CD1c-positive myeloid dendritic cell (primary cell): Measurements from ENCODE around the gene HDAC4.

Source experiments
- DNase-seq: peaks from one replicate; pipeline ENCODE4 v3.0.0-alpha.2; 2016; ENCODE audit errors: extremely low spot score

Gene HDAC4

GRCh38 chr2:239383759-239384156, 17.1 kb downstream of the HDAC4 start:
- no peak for DNase-seq

GRCh38 chr2:239383036-239383758, 17.6 kb downstream of the HDAC4 start:
- no peak for DNase-seq

- DNase-seq: no peak
Observed at GRCh38 chr2:239382384-239382880, 18.4 kb downstream of the HDAC4 start.

DNA sequence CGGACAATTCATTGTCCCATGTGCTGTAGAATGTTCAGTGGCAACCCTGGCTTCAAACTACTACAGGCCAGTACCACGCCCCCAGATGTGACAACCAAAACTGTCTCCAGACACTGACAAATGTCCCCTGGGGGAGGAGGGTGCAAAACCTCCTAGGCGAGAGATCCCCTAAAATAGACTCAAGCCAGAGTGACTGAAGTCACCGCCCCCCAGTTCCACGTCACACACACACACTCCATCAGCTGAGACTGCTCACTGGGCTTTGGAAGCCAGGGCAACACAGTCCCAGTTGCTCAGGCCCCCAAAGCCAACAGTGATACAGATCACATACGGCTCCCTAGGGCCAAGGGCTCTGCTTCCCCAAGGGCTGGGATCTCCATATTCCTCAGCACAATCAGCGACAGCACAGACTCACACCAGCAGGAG, 19.1 kb downstream of the HDAC4 start:
- peak; percentile 30 for DNase-seq

- peak; percentile 88 for DNase-seq
Observed at GRCh38 chr2:239380831-239381708, 19.8 kb downstream of the HDAC4 start.

- DNase-seq: no peak
Observed at GRCh38 chr2:239379641-239380170, 21.1 kb downstream of the HDAC4 start.

- DNase-seq: peak; percentile 81
Observed at GRCh38 chr2:239378918-239379640, 21.7 kb downstream of the HDAC4 start.

DNA sequence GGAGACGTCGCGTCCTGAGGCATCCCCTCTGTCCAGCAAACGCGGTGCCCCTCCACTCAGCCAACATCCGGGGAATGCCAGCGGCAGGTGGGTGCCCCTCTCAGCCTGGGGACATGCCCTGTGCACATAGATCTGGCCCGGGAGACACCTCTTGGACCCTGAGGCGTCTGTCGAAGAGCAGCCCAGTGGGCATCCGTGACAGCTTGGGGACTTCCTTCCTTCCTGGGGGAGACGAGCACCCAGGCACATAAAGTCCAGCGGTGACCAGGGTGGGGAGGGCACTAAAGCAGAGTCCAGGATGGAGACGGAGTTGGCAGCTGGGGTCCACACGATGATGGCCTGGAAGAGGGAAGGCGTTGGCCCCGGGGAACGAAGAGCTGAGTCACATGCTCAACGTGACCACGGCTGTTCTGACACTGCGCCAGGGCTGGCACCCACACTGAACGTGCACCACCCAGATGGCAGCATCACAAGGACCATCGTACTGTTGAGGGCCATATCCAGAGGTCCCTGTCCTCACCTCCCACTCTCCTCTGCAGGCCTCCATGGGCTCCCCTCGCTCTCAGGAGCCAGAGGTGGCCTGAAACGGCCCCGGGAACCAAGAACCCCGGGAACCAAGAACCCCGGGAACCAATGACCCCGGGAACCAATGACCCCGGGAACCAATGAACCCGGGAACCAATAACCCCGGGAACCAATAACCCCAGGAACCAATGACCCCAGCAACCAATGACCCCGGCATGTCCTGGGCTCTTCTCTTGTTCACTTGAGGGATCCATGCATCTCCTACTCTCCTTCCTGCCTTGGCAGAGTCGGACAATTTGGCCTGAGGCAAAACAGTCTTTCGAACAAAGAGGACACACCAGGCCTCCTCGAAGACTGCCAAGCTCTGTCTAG, 22.6 kb downstream of the HDAC4 start:
- DNase-seq: no peak

DNA sequence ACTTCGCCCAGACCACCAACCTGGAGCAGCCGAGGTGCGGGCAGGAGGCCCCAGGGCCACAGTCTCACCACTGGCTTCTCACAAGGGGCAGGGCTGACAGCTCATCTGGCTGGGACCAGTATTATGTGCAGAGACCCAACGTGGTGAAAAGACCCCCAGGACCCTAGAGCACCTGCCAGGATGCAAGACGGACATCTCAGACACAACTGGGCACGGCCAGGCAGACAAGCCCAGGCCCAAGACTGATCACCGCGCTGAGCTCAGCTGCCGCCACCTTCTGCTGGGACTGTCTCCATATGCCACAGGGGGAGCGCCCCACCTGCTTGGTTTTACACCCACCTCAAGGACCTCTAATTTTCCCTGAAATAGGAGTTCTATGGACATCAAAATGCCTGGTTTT, 23.2 kb downstream of the HDAC4 start:
- DNase-seq: no peak

DNA sequence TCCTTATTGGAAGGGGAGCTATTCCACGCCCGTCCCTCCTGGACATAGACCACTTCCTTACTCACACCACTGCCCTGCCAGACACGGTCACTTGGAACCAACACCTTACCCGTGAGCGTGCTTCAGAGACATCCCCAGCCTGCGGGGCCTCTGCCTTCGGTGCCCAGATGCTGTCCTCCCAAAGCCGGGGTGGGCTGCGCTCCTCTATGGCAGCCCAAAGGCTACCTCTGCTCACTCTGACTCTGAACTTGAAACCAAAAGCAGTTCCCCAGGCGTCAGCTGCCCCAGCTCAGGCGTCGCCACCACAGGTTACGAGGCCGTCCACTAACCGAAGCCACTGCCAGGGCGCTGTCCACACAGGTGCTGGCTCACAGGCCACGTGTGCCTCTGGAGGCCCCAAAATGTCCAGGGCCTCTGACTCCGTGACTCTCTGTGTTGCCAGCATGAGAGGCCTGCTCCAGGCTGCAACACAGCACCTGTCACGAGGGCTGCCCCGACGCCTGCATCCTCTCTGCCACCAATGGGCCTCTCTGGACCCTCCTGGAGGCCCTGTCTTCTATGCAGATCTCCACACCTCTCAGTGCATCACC, 23.8 kb downstream of the HDAC4 start:
- no peak for DNase-seq

- no peak for DNase-seq
Observed at GRCh38 chr2:239376351-239376750, 24.5 kb downstream of the HDAC4 start.

DNA sequence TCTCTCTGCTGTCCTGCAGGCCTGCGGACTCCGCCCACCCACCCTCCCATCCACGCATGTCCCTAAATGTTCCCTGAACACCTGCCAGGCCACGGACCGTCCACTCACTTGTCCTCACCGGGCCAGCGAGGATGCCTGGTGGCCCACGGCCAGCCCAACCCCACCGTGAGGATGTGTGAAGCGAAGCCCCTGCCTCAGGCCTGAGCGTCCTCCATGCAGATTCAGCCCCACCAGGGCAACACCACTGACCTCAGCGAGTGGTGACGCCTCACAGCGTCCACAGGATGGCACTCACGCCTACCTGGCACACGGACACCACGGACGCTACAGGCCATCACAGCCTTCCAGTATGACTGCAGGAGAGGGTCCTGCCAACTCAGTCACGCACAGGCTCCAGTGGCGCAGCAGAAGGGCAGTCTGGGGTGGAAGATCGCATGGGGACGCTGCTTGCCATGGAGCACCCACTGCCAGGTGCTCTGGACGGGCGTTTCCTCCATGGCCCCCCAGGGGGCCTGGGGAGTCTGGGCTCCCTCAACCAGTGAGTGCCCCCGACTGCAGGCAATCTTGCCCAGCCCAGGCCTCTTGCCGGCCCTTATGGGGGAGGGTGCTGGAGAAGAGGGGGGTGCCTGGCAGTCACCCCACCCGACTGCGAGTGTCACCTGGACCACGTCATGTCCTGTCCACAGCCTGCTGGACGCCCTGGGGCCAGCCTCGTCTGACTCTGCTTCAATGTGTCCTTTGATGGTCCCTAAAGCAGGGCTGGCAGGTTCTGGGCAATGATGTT, 25.4 kb downstream of the HDAC4 start:
- no peak for DNase-seq

DNA sequence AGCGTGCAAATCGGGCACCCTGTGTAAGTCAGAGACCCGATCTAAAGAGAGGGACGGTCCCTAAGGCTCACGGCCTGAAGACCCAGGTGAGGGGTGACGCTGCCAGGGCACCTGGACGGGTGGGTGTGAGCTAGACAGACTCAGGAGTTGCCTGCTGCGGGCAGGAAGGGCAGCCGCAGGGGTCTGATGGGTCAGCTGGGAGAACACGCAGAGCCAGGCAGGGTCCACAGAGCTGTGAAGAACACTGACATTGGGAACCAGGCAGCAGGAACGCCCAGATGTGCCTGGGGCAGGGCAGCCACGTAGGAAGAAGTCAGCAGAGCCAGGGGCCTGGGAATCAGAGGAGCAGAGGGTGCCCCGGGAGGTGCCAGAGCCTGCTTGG, 25.9 kb downstream of the HDAC4 start:
- no peak for DNase-seq

- no peak for DNase-seq
Observed at GRCh38 chr2:239372835-239373234, 28.0 kb downstream of the HDAC4 start.

DNA sequence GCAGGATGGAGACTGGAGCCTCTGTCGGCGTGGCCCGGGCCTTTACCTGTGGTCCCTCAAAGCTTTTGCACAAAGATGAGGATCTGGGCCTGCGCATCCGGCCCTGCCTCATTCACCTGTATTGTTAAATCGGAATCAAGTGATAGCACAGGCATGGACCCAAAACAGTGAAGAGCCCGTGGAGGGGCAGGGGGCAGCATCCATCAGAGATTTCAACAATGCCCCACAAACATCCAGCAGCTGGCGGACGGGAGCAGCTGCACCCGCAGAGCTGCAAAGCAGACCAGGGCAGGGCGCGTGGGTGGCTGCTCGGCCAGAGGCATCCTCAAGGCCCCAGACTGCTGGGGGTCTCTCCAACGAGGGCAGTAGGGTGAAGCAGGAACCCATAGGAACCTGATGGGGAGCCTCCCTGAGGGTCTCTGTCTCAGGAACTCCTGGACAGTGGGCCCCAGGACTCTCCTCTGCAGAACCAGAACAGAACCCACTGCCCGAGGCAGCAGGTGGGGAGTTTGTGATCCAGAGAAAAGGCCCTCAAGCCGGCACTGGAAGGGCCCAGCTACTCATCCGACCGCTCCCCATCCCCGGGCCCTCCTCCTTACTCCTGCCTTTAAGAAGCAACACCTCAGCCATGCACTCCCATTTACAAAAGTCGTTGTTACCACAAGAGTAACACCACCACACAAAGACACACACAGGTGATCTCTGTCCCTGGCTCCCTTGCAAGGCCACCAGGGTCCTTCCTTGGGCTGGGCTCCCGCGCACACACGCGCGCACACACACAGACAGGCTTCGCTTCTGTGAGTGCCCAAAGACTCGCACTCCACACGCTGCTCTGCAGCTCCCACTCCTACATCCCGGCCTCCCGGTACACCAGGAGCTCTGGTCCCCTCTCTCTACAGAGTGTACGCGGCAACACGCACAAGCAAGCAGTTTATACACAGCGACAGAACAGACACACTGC, 28.8 kb downstream of the HDAC4 start:
- no peak for DNase-seq

- no peak for DNase-seq
Observed at GRCh38 chr2:239370876-239371725, 29.7 kb downstream of the HDAC4 start.

- no peak for DNase-seq
Observed at GRCh38 chr2:239370403-239370802, 30.4 kb downstream of the HDAC4 start.
